ENCODE results near the gene PRPF31. TPM values are rescaled to one million over a fixed set of nuclear protein-coding genes. Genes with fewer than 3 reads are reported as not detected.

Gene PRPF31
- polyA plus RNA-seq, 1 donor from 2014 or later = 76.6 TPM

- H3K9me3 ChIP-seq (ENCODE audit: low read length) = no peaks in the 10 kb centered on the region
- H2AFZ ChIP-seq (ENCODE audit: low read depth, low read length) = no peak overlapping the region
- H3K79me2 ChIP-seq (replicated peaks; ENCODE audit: insufficient read depth, low read length) = no peaks in the 10 kb centered on the region
- no peak for TF ChIP-seq REST (IDR thresholded peaks at IDR 0.05; ENCODE audit: borderline replicate concordance)
- no peaks in the 10 kb centered on the region for H3F3A ChIP-seq (ENCODE audit: insufficient read depth, low read length, poor library complexity, severe bottlenecking)
- peak overlapping the region; percentile 61 for H3K4me3 ChIP-seq (ENCODE audit: low read length)
- H3K9ac ChIP-seq (ENCODE audit: low read length) = peak overlapping the region; percentile 70
- H3K4me2 ChIP-seq (ENCODE audit: low read length) = peak overlapping the region; percentile 51
- H4K20me1 ChIP-seq (ENCODE audit: insufficient read depth) = no peaks in the 10 kb centered on the region
- H3K27ac ChIP-seq (ENCODE audit: low read length) = peak overlapping the region; percentile 93
- H3K9me2 ChIP-seq (ENCODE audit: insufficient read depth, low read length) = no peaks in the 10 kb centered on the region
- H3K36me3 ChIP-seq (ENCODE audit: insufficient read depth, low read length) = no peaks in the 10 kb centered on the region
- H3K27me3 ChIP-seq (ENCODE audit: insufficient read depth, low read depth, low read length) = no peaks in the 10 kb centered on the region
These were observed 65.1 kb downstream of the PRPF31 start for GRCh38 chr19:54180691-54181091.

Other genes starting within 250 kb of the PRPF31 start
- 2.5 and 4.5 TPM in 2 replicates for gene MYADM, start 247.9 kb upstream of the PRPF31 start, polyA plus RNA-seq
- gene PRKCG, start 233.6 kb upstream of the PRPF31 start, polyA plus RNA-seq = 0.99 and 2.2 TPM in 2 replicates
- gene CACNG7, start 206.5 kb upstream of the PRPF31 start, polyA plus RNA-seq = 27.8 and 37.0 TPM in 2 replicates
- 3.3 and 6.0 TPM in 2 replicates for gene CACNG8, start 152.8 kb upstream of the PRPF31 start, polyA plus RNA-seq
- gene CACNG6, start 124.1 kb upstream of the PRPF31 start, polyA plus RNA-seq = 0.28 and 0.60 TPM in 2 replicates
- gene VSTM1, start 51.9 kb upstream of the PRPF31 start, polyA plus RNA-seq = not detected in 2 replicates
- not detected in 2 replicates for gene TARM1, start 34.4 kb upstream of the PRPF31 start, polyA plus RNA-seq
- gene OSCAR, start 15.0 kb upstream of the PRPF31 start, polyA plus RNA-seq = 0.20 TPM in 1 of 2 replicates, not detected in the other
- 21.4 and 62.8 TPM in 2 replicates for gene NDUFA3, start 12.9 kb upstream of the PRPF31 start, polyA plus RNA-seq
- 24.3 and 28.0 TPM in 2 replicates for gene TFPT, start 97 bp upstream of the PRPF31 start, polyA plus RNA-seq
- 3.8 and 7.6 TPM in 2 replicates for gene CNOT3, start 22.0 kb downstream of the PRPF31 start, polyA plus RNA-seq
- gene LENG1, start 44.0 kb downstream of the PRPF31 start, polyA plus RNA-seq = 14.0 and 17.0 TPM in 2 replicates
- gene TMC4, start 57.4 kb downstream of the PRPF31 start, polyA plus RNA-seq = 0.15 and 2.2 TPM in 2 replicates
- gene MBOAT7, start 73.8 kb downstream of the PRPF31 start, polyA plus RNA-seq = 19.0 and 25.1 TPM in 2 replicates
- 113 and 130 TPM in 2 replicates for gene TSEN34, start 75.6 kb downstream of the PRPF31 start, polyA plus RNA-seq
- gene RPS9, start 85.1 kb downstream of the PRPF31 start, polyA plus RNA-seq = 1,693 and 1,965 TPM in 2 replicates
- not detected in 2 replicates for gene LILRB3, start 107.3 kb downstream of the PRPF31 start, polyA plus RNA-seq
- gene LILRA6, start 127.0 kb downstream of the PRPF31 start, polyA plus RNA-seq = not detected in 2 replicates
- gene LILRB5, start 141.5 kb downstream of the PRPF31 start, polyA plus RNA-seq = not detected in 2 replicates
- not detected in 2 replicates for gene LILRB2, start 165.4 kb downstream of the PRPF31 start, polyA plus RNA-seq
- not detected in 2 replicates for gene LILRA5, start 197.4 kb downstream of the PRPF31 start, polyA plus RNA-seq
- not detected in 2 replicates for gene LILRA4, start 223.4 kb downstream of the PRPF31 start, polyA plus RNA-seq
- not detected in 2 replicates for gene LAIR1, start 249.2 kb downstream of the PRPF31 start, polyA plus RNA-seq

All from neural cell (in vitro differentiated cells).